Measurements from ENCODE around the gene POU6F2. TPM values are rescaled to one million over a fixed set of nuclear protein-coding genes. Genes with fewer than 3 reads are reported as not detected.

Gene POU6F2
- total RNA-seq, 1 experiment from 2014 or later, result 2.9 TPM

DNA sequence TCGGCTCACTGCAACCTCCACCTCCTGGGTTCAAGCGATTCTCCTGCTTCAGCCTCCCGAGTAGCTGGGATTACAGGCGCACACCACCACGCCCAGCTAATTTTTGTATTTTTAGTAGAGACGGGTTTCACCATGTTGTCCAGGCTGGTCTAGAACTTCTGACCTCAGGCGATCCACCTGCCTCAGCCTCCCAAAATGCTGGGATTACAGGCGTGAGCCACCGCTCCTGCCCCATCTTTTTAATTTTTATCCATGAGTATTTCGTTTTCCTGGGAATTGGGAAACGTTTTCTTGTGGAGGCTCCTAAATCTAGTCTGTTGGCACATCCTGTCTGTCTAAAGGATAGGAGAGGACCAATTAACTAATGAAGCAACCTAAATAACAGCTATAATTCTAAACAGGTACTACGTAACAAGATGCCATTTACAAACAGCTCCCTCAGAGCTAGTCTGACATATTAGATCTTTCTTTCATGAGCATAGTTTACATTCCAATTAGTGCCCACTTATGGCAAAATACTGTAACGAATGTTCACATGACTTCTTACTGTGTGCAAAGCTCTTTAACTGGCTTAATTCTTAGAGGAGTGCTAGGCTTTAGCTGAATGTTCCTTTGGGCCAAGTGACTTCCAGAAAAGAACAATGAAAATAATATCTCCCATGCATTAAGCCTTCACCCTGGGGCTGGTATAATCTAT lies 437.5 kb downstream of the POU6F2 start (continued):
- TF ChIP-seq CTCF (IDR thresholded peaks at IDR 0.05), result no peak
- no peak for TF ChIP-seq NFE2L1 (CRISPR knock-in tag; IDR thresholded peaks at IDR 0.05)
- TF ChIP-seq KAT7 (CRISPR knock-in tag; IDR thresholded peaks at IDR 0.05; ENCODE audit: borderline replicate concordance), result no peak
- TF ChIP-seq ZSCAN18 (CRISPR knock-in tag; IDR thresholded peaks at IDR 0.05), result no peak

GRCh38 chr7:39416866-39417265 lies 439.2 kb downstream of the POU6F2 start:
- Mint-ChIP-seq H3K36me3 (no peaks in the 10 kb centered on the region), H3K27ac (no peak overlapping the region), H3K9me3 (no peaks in the 10 kb centered on the region), H3K4me1 (peaks cover 6% of the 10 kb centered on the region; the same call in 1 of the 2 replicates), H3K4me3 (no peak overlapping the region), H3K27me3 (ENCODE audit: low read depth) (no peaks in the 10 kb centered on the region; the same call in 1 of the 2 replicates)
- ATAC-seq (no peak), DNase-seq (ENCODE audit: low spot score) (no peak)
- POLR2A ChIA-PET, result no interaction called here
- CTCF ChIA-PET, result interaction anchor here (1.1 to 1.7 kb wide), 2 partner anchors 11 to 37 kb away, joined by 4 to 11 read pairs; no protein-coding TSS in a partner anchor
- TF ChIP-seq ZBTB21 (CRISPR knock-in tag; IDR thresholded peaks at IDR 0.05; ENCODE audit: borderline replicate concordance) (no peak), ZNF263 (CRISPR knock-in tag; IDR thresholded peaks at IDR 0.05; ENCODE audit: low read depth) (no peak), CBFB (CRISPR knock-in tag; IDR thresholded peaks at IDR 0.05; ENCODE audit: low read depth) (no peak), TEAD1 (CRISPR knock-in tag; IDR thresholded peaks at IDR 0.05) (no peak), CDX4 (CRISPR knock-in tag; IDR thresholded peaks at IDR 0.05; ENCODE audit: borderline replicate concordance) (no peak), ZSCAN18 (CRISPR knock-in tag; IDR thresholded peaks at IDR 0.05) (no peak), GABPB1 (CRISPR knock-in tag; IDR thresholded peaks at IDR 0.05) (no peak), HMGXB4 (CRISPR knock-in tag; IDR thresholded peaks at IDR 0.05) (no peak), CREB1 (CRISPR knock-in tag; IDR thresholded peaks at IDR 0.05) (no peak), RORB (CRISPR knock-in tag; IDR thresholded peaks at IDR 0.05) (no peak), ZNF425 (CRISPR knock-in tag; conservative IDR thresholded peaks at IDR 0.05) (no peak), ATF1 (CRISPR knock-in tag; IDR thresholded peaks at IDR 0.05) (no peak)
- TF ChIP-seq, protein P1, sequence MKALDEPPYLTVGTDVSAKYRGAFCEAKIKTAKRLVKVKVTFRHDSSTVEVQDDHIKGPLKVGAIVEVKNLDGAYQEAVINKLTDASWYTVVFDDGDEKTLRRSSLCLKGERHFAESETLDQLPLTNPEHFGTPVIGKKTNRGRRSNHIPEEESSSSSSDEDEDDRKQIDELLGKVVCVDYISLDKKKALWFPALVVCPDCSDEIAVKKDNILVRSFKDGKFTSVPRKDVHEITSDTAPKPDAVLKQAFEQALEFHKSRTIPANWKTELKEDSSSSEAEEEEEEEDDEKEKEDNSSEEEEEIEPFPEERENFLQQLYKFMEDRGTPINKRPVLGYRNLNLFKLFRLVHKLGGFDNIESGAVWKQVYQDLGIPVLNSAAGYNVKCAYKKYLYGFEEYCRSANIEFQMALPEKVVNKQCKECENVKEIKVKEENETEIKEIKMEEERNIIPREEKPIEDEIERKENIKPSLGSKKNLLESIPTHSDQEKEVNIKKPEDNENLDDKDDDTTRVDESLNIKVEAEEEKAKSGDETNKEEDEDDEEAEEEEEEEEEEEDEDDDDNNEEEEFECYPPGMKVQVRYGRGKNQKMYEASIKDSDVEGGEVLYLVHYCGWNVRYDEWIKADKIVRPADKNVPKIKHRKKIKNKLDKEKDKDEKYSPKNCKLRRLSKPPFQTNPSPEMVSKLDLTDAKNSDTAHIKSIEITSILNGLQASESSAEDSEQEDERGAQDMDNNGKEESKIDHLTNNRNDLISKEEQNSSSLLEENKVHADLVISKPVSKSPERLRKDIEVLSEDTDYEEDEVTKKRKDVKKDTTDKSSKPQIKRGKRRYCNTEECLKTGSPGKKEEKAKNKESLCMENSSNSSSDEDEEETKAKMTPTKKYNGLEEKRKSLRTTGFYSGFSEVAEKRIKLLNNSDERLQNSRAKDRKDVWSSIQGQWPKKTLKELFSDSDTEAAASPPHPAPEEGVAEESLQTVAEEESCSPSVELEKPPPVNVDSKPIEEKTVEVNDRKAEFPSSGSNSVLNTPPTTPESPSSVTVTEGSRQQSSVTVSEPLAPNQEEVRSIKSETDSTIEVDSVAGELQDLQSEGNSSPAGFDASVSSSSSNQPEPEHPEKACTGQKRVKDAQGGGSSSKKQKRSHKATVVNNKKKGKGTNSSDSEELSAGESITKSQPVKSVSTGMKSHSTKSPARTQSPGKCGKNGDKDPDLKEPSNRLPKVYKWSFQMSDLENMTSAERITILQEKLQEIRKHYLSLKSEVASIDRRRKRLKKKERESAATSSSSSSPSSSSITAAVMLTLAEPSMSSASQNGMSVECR (CRISPR knock-in tag; IDR thresholded peaks at IDR 0.05; ENCODE audit: borderline replicate concordance), result no peak
- TF ChIP-seq, protein P2, sequence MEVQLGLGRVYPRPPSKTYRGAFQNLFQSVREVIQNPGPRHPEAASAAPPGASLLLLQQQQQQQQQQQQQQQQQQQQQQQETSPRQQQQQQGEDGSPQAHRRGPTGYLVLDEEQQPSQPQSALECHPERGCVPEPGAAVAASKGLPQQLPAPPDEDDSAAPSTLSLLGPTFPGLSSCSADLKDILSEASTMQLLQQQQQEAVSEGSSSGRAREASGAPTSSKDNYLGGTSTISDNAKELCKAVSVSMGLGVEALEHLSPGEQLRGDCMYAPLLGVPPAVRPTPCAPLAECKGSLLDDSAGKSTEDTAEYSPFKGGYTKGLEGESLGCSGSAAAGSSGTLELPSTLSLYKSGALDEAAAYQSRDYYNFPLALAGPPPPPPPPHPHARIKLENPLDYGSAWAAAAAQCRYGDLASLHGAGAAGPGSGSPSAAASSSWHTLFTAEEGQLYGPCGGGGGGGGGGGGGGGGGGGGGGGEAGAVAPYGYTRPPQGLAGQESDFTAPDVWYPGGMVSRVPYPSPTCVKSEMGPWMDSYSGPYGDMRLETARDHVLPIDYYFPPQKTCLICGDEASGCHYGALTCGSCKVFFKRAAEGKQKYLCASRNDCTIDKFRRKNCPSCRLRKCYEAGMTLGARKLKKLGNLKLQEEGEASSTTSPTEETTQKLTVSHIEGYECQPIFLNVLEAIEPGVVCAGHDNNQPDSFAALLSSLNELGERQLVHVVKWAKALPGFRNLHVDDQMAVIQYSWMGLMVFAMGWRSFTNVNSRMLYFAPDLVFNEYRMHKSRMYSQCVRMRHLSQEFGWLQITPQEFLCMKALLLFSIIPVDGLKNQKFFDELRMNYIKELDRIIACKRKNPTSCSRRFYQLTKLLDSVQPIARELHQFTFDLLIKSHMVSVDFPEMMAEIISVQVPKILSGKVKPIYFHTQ (CRISPR knock-in tag; IDR thresholded peaks at IDR 0.05), result no peak
- TF ChIP-seq, protein P3, sequence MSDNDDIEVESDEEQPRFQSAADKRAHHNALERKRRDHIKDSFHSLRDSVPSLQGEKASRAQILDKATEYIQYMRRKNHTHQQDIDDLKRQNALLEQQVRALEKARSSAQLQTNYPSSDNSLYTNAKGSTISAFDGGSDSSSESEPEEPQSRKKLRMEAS (CRISPR knock-in tag; IDR thresholded peaks at IDR 0.05), result no peak
